Activated B cell treated with CpG ODN at 0.5 μM for 24 hours (primary cell): ENCODE measurements around the gene RMND5A. TPM values are rescaled to one million over a fixed set of nuclear protein-coding genes. Genes with fewer than 3 reads are reported as not detected.

Experiments used
- ATAC-seq: fragments of 200-7000 bp; cut with Tn5 transposase; one replicate; pipeline ENCODE4 v1.10.0; 2021; ENCODE audit warnings: low read depth, mild to moderate bottlenecking, moderate library complexity
- CTCF ChIA-PET: fragments of 350-600 bp; sonication (Branson Sonifier 250); formaldehyde crosslinking; loops from one replicate; lab custom pipeline; 2021; ENCODE audit warnings: antibody characterized with exemption; lab: Charles Lee
- POLR2A ChIA-PET: fragments of 350-600 bp; sonication (Branson Sonifier 250); formaldehyde crosslinking; loops from one replicate; lab custom pipeline; 2021; ENCODE audit warnings: antibody characterized with exemption; lab: Charles Lee
- DNase-seq: peaks from one replicate; pipeline ENCODE4 v3.0.0; 2022
- H3K27ac Mint-ChIP-seq: one replicate; pipeline ENCODE4 v1.8.0; 2020; ENCODE audit warnings: mixed read lengths
- H3K27me3 Mint-ChIP-seq: one replicate; pipeline ENCODE4 v1.8.0; 2021; ENCODE audit warnings: mixed read lengths
- H3K36me3 Mint-ChIP-seq: one replicate; pipeline ENCODE4 v1.8.0; 2021; ENCODE audit warnings: low read depth, mixed read lengths
- H3K4me1 Mint-ChIP-seq: one replicate; pipeline ENCODE4 v1.8.0; 2021; ENCODE audit warnings: mixed read lengths
- H3K4me3 Mint-ChIP-seq: one replicate; pipeline ENCODE4 v1.8.0; 2020; ENCODE audit warnings: mild to moderate bottlenecking, mixed read lengths
- H3K9me3 Mint-ChIP-seq: one replicate; pipeline ENCODE4 v1.8.0; 2020; ENCODE audit warnings: mixed read lengths
- CTCF ChIP-seq: fragments of 200-600 bp; IDR thresholded peaks from one replicate; pipeline ENCODE4 v1.8.0; 2022; ENCODE audit warnings: antibody characterized with exemption, mild to moderate bottlenecking
- intact Hi-C: fragments of 100-400 bp; cut with micrococcal nuclease; formaldehyde crosslinking; loops from one replicate; pipeline ENCODE4 v1.15.1; 2024
- total RNA-seq: library from RNA; stranded (reverse); gene quantifications from 2 replicates; pipeline ENCODE4 v1.2.3, GENCODE V29; 2022

The RMND5A gene
- total RNA-seq, 1 donor from 2014 or later, result 26.9 TPM

DNA sequence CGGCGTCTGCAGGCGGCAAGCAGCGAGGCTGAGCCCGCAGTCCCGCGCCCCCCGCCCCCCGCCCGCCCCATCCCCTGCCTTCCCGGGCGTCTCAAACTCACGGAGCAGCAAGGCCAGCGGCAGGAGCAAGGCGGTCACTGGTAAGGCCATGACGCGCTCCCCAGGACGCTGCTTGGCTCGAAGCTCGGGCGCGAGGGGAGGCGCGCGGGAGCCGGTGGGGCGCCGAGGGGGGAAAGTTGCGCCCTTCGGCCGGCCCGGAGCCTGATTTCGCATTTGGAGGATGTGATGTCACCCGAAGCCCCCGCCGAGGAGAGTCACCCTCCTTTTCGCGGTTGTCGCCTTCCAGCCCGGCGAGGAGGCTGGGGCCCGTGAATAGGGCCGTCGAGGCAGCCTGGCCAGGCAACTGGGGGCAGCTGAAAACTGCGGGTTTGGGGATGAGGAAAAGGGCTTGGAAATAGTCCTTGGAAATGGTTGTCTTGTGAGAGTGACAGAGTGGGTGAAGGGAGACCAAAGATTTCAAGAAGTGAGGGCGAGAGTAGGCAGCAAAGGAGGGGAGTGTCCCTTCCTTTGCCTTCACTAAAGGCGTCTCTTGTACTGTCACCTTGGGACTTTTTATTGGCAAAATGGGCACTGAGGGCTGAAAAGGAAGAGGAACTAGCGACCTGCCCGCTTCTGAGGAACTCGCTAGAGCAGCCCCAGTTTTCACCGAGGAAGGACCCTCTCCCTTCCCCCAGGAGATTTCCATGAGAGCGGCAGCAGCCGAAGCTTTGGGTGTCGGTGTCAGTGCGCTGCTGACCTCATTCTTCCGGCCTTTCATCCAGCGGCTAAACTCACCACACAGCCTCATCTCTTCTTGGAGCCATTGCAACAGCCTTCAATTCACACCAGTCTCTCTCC, 70.8 kb downstream of the RMND5A start, which contains the start of gene CD8A:
CD8A (minus strand) TSS at position 238 of the 897 bp plus-strand sequence; CDS start at position 150, 88 bp downstream.
- peaks cover 23% of the 10 kb centered on the region for H3K4me1 Mint-ChIP-seq
- H3K27me3 Mint-ChIP-seq, result peaks cover 57% of the 10 kb centered on the region
- H3K36me3 Mint-ChIP-seq, result peaks cover 6% of the 10 kb centered on the region
- peak; percentile 37 for ATAC-seq
- peak within 1 kb of the TSS; percentile 25 for H3K27ac Mint-ChIP-seq
- ChIA-PET POLR2A (no interaction called here), CTCF (no interaction called here)
- peak; percentile 19 for DNase-seq
- H3K4me3 Mint-ChIP-seq, result peak within 1 kb of the TSS; percentile 86
- H3K9me3 Mint-ChIP-seq, result peaks cover 13% of the 10 kb centered on the region
- intact Hi-C loops, result no loop called here
- no peak for TF ChIP-seq CTCF

GRCh38 chr2:86791573-86791972, 71.5 kb downstream of the RMND5A start:
- peak overlapping the region; percentile 86 for H3K4me3 Mint-ChIP-seq
- no peak for TF ChIP-seq CTCF
- ChIA-PET POLR2A (no interaction called here), CTCF (no interaction called here)
- peaks cover 8% of the 10 kb centered on the region for H3K36me3 Mint-ChIP-seq
- peaks cover 59% of the 10 kb centered on the region for H3K27me3 Mint-ChIP-seq
- intact Hi-C loops, result no loop called here
- ATAC-seq (no peak), DNase-seq (no peak)
- H3K9me3 Mint-ChIP-seq, result peaks cover 19% of the 10 kb centered on the region
- peaks cover 23% of the 10 kb centered on the region for H3K4me1 Mint-ChIP-seq
- no peak overlapping the region for H3K27ac Mint-ChIP-seq

- H3K27ac Mint-ChIP-seq, result no peak overlapping the region
- peaks cover 23% of the 10 kb centered on the region for H3K4me1 Mint-ChIP-seq
- ChIA-PET POLR2A (no interaction called here), CTCF (no interaction called here)
- DNase-seq (no peak), ATAC-seq (no peak)
- peaks cover 62% of the 10 kb centered on the region for H3K27me3 Mint-ChIP-seq
- intact Hi-C loops, result no loop called here
- no peak for TF ChIP-seq CTCF
- H3K9me3 Mint-ChIP-seq, result peaks cover 28% of the 10 kb centered on the region
- peaks cover 10% of the 10 kb centered on the region for H3K36me3 Mint-ChIP-seq
- no peak overlapping the region for H3K4me3 Mint-ChIP-seq
Measured at GRCh38 chr2:86793752-86794151, 73.7 kb downstream of the RMND5A start.

- Mint-ChIP-seq H3K27me3 (peaks cover 61% of the 10 kb centered on the region), H3K27ac (no peak overlapping the region), H3K4me1 (peaks cover 20% of the 10 kb centered on the region), H3K36me3 (peaks cover 10% of the 10 kb centered on the region), H3K9me3 (peaks cover 28% of the 10 kb centered on the region), H3K4me3 (no peak overlapping the region)
- no peak for ATAC-seq
- TF ChIP-seq CTCF, result no peak
- ChIA-PET POLR2A (no interaction called here), CTCF (no interaction called here)
- no peak for DNase-seq
- intact Hi-C loops, result no loop called here
Measured at GRCh38 chr2:86794861-86795260, 74.8 kb downstream of the RMND5A start.

DNA sequence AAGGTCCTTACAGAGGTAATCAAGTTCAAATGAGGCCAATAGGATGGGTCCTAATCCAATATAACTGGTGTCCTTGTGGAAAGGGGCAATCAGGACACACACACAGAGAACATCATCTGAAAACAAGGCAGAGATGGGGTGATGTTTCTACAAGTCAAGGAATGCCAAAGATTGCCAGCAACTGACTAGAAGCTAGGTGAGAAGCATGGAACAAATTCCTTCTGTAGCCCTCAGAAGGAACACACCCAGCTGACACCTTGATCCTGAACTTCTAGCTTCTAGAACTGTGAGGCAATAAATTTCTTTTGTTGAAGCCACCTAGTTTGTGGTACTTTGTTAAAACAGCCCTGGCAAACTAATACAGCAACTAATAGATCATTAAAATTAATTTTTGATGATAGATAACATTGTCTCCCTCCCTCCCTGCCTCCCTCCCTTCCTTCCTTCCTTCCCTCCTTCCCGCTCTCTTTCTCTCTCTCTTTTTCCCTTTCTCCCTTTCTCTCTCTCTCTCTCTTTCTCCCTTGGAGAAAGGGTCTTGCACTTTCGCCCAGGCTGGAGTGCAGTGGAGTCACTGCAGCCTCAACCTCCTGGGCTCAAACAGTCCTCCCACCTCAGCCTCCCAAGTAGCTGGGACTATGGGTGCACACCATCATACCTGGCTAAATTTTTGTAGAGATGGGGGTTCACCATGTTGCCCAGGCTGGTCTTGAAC, 80.9 kb downstream of the RMND5A start:
- intact Hi-C loops, result no loop called here
- no peak for TF ChIP-seq CTCF
- Mint-ChIP-seq H3K27me3 (peaks cover 12% of the 10 kb centered on the region), H3K36me3 (peaks cover 3% of the 10 kb centered on the region), H3K27ac (no peak overlapping the region), H3K9me3 (peaks cover 14% of the 10 kb centered on the region), H3K4me1 (no peaks in the 10 kb centered on the region), H3K4me3 (no peak overlapping the region)
- no peak for ATAC-seq
- ChIA-PET POLR2A (no interaction called here), CTCF (no interaction called here)
- DNase-seq, result no peak
